HG03457 (cell line): ENCODE measurements around the gene GRAMD4.

ENCODE experiments used
- ATAC-seq: cut with Tn5 transposase; IDR thresholded peaks from one replicate; pipeline ENCODE4 v1.9.1; 2021; ENCODE audit warnings: moderate number of reproducible peaks; ENCODE audit not compliant: unreplicated experiment

Gene GRAMD4

DNA sequence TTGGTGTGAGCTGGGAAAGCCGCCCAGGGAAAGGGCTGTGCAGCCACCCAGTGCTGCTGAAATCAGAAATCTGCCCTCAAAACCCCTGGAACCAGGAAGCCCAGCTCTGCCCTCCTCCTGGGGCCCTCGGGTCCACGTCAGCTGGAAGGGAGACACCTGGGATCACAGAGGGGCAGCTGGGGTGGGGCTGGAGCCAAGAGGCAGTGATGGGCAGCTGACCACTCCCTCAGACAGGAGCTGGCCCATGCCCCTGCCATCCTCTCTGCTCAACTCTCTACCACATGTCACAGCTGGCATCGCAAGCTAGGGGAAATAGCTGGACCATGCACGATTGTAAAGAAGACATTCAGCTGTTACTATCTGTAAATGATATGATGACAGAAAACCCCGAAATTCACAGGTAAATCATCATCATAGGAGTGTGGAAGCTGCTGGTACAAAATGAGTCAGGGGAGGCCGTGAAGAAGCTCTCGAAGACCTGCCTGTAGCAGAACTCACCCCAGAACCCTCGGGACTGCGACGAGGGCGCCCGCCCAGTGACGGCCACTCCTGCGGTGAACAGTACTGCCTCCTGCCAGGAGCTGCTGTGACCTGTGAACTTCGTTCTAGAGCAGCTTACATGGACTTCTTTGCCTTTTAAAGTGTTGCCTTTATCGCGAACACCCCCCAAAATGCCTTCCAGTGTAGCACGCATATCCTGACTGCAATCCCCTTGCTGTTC is 62.0 kb downstream of the GRAMD4 start:
- ATAC-seq, result no peak

DNA sequence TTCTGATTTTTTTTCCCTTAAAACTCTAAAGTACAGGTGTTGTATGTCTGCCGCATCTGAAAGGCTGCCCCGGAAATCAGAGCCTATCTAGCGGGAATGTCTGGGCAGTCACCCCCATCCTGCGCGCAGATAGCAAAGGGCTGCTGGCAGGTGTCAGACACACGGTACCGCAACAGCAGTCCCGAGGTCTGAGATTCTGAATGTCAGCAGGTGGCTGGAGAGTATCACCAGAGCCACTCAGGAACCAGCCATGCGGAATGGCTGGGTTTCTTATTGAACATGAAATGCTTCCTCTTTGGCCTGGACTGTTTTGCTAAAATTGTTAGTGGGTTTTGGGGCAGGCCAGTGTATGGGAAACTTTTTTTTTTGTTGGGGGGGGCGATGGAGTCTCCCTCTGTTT is 64.5 kb downstream of the GRAMD4 start:
- peak; percentile 56 for ATAC-seq

DNA sequence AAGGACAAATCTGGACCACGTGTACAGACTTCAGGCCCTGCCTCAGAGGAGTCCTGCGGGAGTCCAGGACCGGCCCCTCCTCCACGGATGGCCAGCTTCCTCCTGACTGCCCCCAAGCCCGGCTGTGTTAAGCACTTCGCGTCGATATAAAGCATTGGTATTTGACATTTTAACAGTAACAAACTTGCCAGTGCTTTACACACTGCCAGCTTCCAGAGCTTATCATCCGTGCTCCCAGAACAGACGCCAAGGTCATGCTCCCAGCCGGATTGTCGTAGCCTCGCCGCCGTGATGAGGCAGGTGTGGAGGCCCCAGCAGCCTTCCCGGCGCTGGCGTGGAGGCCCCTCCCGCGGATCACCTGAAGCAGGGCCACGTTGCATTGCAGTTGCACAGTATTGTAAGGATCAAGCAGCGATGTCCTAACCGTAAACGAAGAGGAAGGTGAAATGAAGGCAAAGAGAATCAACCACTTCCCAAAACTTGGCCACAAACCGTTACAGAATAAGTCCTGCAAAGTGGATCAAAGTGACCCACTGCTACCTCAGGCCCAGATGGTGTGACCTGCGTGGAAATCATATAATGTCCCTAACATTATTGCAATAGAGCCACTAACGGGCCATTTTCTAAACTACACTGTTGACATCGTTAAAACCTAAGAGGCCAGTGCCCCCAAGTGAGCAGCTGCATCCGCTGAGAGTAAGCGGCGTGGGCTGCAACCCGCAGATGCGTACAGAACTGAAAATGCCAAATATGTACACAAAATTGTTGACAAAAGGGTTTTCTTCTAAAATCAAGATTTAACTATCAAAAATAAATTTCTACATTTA is 66.2 kb downstream of the GRAMD4 start:
- ATAC-seq, result no peak

DNA sequence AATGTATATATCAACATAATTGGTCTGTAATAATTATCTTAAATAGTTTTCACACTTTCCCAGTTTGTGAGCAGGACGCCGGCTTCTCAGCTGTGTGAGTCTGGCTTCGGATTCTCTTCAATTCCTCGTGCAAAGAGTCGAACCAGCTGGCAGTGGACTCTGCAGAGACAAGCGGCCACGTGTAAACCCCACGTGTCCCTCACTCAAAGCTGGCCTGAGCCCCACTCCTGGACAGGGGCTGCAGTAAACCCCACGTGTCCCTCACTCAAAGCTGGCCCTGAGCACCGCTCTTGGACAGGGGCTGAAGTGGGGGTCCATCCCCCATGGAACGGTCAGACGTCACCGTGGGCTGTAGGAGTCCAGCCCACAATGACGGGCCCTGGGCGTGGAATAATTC is 66.9 kb downstream of the GRAMD4 start:
- ATAC-seq, result no peak

DNA sequence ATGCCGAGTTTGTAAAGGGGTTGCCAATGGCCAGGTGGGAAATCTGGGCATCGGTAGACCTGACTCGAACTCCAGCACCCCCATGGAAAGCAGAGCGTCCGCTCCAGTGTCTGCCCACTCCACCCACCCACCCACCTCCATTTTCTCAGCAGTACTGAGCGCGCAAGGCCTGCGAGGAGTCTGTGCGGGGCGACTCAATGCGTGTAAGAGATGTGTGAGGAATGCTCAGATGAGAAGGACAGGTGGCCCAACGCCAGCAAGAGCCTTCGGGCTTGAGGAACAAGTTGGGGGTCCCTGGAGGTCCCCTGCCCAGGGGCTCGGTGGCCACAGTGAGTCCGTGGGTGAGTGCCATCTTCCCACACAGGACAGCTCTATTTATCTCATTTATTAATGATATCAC is 67.3 kb downstream of the GRAMD4 start:
- ATAC-seq, result no peak

DNA sequence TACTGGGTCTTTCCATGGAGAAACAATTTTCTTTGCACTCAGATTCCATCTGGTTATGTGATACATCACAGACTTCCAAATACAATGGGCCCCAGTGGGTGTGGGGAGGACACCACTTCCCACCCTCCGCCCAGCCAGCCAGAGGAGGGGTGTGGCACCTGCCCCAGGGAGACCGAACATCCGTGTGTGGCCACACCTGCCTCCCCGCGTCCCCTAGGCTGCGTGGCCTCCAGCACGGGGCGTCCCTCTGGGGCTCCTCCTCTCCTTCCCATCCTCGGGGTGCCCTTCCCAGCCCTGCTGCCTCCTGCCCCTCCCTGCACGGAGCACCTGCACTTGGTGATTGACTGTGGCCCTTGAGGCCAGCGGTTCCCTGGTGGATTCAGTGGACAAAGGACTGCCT is 68.8 kb downstream of the GRAMD4 start:
- ATAC-seq, result no peak

DNA sequence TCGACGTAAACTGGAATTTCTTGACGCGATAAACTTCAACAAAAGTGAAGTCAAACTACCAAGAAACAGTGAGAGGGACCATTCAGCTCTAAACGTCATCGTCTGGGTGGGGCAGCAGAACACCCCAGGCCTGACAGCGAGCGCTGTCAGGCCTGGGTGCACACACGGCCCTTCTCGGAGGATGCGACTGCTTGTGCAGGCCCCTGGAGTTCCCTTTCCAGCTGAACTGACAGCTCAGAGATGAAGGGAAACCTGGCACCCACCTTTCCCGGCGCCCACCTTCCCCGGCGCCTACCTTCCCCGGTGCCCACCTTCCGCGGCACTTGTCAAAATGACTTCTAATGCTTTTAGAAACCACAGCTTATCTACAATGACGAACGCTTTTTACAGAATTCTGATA is 70.0 kb downstream of the GRAMD4 start:
- ATAC-seq, result no peak

DNA sequence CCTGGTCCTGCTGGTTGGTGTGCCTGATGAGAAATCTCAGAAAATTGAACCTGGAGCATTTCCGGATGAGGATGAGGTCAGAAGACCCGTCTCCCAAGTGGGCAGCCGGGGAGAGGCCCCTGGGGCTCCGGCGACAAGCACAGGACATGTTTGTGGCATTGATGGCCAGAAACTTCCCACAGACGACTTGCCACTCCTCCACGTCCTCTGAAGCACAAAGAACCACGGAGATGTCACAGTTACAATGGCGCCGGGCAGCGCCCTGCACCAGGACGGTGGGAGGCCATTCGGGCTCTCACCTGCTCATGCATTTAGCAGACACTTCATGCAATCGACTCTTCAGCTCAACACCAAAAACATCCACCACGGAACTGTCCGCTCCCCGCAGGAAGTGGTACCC is 71.4 kb downstream of the GRAMD4 start:
- no peak for ATAC-seq

DNA sequence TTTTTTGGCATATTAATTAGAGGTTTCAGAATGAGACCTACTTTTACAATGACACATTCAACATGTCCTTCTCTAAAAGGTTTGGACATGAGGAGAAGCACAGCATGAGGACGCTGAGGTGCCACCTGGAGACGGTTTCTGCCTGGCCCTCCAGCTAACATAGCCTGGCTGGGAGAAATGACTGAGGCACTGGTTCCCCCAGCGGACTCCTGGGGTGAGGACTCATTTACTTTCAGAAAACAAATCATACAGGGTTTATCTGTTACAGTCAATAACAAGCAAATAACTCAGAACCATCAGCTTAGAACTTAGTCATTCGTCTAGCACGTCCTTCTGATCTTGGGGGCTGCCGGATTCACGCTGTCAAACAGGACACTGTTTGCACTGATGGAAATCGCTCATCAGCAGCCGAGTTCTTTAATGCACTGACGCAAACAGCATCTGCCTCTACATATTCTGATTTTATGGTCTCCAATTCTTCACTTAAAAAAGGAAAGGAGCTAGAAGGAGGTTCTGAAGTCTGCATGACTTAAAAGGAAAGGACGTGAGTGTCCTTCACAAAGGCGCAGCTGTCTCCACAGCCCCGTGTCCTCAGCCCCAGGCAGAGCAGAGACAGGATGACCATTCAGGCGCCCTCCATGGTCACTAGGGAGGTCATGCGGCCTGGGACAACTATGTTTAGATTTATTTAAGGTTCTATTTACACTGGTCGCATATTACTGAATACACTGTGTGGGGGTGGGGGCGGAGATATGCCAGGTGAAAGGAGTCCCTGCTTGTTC is 73.6 kb downstream of the GRAMD4 start:
- no peak for ATAC-seq

DNA sequence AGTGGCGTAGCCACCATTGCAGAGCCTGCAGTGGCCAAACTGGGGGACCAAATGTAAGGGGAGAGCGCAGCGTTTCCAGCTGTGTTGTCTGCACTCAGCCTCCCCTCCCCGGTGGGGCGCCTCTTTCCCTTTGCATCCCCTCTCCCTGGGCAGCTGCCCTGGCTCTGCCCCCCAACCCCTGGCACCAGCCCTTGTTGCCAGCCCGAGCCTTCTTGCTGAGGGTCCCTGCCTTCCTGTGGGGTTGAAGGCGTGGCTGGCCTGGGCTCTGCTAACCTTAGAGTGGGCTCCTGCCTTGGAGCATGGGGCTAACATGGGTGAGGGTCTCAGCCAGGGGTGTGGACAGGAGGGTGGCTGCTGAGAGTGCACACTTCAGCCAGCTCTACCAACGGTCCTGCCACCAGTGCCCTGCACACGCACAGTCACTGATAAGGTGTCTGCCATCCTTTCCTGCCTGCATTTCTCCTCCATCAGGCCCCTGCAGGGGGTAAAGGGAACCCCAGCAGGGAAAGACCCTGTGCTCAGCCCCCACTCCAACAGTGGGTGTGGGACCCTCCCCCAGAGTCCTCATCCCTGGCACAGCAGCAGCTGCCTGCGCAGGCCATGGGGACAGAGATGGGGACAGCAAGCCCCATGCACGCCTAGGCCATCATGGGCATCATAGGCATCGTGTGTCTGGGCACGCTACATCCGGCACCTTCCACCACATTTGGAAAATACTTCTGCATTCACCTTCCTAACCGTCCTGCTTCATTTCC is 74.4 kb downstream of the GRAMD4 start:
- no peak for ATAC-seq

DNA sequence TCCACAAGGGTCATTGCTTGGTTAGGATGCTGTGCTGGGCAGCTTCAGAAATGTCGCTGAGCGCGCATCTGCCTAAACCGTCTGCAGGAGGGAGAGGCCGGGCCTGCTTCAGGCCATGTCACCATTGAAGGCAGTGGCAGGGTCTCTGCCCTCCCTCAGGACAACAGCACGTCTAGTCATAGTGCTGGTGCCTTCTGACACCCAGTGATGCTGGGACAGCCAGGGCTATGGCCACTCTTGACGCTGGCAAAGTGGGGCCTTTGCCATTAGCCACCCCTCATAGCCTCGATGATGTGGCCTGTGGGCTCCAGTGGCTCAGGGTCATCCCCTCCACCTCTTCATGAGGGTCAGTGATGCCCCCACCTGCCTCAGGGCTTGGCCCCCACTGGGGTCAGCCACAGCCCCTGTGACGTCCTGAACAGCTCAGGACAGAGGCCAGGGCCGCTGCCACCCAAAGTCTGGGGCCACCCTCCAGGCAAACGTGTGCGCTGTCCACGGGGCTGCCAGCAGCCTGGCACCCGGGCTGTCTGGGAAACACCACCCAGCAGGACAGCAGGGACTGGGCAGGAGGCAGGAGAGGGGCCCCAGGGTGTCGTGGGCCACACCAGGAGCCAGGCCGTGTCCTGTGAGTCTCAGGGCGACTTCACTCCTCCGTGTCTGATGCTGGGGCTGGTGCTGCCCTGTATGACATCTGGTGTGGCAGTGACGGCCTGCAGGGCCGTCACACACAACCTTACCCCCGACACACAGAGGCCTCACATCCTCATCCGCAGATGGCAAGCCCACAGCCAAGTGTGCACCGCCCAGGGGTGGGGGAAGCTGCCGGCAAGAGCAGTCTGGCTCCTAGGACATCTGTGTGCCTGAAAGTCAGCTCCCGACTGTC is 75.4 kb downstream of the GRAMD4 start:
- no peak for ATAC-seq

DNA sequence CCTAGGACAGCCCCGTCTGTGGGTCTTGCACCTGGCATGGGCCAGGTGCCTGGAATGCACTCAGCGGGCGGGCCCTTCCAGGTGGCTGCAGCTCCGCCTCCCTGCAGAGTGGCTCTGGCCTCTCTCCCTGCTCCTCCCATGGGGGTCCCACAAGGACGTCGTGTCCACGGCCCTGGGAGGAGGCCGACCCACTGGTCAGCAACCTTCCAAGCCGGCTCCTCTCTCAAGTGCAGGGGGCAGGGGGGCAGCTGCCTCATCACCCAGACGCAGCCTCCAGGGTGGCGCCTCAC is 76.0 kb downstream of the GRAMD4 start:
- ATAC-seq, result no peak

DNA sequence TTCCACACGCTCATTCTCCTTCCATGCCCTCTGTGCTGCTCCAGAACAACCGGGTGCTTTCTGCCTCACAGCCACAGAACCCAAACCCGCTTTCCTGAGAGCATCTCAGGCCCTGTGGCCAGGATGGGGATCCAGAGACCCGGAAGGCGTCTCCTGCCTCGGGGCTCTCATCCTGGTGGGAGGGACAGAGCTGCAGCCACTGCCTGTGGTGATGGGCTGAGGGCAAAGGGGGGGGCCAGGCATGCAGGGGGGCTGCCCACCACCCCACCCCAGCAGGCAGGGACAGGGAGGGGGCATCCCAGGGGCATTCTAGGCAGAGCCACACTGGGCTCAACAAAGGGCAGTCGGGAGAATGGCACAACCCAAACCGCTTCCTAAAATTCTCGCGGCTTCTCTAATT is 76.4 kb downstream of the GRAMD4 start:
- no peak for ATAC-seq

DNA sequence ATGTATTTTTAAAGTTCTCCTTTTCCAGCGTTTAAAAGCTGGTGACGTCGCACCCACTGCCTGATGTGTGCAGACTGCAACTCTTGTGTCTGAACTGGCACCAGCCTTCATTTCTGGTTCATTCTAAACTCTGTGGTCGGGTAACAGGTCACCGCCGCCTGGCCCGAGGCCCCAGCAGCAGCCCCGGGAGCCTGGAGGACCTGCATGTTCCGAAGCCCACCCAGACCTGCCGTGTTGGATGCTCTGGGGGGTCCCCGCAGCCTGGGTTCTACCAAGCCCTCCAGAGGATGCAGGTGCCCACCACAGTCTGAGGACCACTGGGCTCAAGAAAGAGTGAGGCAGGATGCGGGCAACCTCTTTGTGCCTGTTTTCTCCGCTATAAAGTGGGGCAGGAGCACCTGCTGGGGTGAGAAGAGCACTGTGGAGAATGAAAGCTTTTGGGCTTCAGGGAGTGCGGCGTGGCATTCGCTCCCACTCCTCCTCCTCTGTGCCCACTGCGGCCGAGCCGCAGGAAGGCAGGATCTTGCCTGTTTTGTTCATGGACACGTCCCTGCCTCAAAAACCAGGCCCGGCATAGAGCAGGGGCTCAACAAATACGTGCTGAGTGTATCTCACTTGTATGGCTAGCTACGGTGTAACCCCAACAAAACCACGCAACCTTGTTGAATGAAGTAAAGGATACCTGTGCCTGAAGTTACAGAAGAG is 77.8 kb downstream of the GRAMD4 start:
- no peak for ATAC-seq

DNA sequence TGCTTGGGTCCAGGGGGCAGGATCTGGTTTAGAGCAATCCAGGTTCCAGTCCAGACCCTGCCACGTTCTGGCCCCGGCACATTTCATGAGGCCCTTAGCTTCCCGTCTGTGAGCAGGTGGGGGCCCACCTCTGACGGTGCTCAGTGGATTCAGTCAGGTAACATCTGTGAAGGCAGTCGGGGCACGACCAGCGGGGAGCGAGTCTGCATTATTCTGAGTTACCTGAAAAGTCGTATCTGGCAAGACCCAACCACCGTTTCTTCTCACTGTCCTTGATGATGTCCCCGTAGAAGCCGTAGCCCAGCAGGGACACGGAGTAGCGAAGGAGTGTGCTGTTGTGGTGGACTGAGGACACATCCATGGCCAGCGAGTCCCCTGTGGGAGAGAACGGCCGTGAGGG is 78.9 kb downstream of the GRAMD4 start:
- no peak for ATAC-seq

DNA sequence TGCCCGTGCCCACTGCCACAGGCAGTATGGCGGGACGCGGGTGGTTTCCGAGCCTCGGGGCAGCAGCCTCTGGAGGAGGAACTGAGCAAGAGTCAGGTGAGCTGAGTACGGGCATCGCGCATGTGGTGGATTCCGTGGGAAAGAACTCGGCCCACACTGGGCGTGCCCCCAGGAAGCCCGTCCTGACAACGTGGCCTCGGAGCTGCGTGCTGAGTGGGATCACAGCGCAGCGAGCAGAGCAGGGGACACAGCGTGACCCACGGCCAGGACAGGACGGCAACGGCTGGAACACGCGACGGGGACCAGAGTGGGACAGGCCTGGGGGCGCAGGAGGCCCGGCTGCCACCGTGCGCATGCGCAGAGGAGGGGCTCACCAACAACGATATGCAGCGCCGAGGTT is 81.1 kb downstream of the GRAMD4 start:
- ATAC-seq, result no peak

DNA sequence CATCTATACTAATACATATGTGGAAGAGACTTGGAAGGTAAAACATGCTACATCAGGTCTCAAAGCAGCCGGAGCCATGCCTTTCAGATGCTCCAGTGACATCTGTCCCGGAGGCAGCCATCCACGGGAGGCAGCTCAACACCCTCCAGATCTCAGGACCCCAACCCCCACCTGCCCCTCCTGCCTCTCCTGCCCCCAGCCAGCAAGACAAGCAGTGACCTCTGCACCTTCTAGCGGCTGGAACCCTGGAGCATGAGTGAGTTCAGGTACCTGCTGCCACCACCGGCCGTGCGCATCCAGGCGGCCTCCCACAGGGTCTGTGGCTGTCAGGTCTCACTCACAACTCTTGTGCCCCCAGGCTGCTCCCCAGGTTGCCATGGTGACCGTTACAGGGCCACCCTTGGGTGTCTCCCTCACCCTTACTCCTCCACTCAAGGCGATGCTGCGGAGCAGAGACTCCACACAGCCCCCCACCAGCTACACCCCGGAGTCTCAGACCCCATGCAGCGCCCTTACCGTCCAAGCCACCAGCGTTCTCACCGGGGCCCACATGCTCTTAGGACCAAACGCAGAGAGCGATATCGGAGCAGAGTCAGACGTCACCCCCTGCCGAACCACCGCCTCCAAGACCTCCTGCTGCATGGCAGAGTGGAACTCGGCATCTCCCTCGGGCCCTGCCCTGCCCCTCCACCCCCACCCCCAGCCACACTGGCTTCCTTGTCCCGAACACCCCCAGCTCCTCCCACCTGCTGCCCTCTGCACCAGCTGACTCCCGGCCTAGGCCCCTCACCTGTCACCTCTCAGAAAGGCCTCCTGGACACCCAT is 83.2 kb downstream of the GRAMD4 start:
- no peak for ATAC-seq

DNA sequence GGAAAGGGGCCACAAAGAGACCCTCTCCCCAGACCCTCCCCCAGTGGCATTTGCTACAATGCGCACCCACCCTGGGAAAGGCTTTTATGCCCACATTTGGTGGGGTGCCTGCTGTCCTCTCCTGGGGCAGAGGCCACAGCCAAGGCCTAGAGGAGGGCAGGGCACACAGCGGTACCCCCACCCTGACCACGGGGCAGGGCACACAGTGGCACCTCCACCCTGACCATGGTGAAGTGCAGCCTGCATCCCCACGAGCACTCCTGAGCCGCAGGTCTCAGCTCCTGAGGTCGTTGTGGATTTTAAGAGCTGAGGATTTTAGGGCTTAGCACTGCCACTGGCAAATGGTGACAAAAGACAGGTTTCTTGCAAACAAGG is 83.8 kb downstream of the GRAMD4 start:
- no peak for ATAC-seq

DNA sequence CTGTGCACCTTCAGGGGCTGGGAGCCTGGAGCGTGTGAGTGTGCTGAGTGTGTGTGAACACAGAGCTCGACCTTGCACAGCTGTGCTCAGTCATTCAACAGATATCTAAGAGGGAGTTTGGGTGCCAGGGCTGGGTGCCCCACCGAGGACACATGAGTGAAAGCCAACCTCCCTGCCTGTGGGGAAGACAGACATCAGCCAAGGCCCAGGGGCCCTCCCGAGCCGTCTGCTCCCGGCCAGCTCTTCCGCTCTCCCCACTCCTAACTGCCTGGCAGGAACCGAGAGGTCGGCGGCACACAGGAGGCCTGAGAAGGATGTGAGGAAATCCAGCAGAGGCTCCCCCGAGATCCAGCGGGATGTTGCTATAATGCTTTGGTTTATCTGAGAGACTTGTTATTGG is 85.9 kb downstream of the GRAMD4 start:
- no peak for ATAC-seq
